C4-2B (cell line): ENCODE results near the gene SMIM9.

Experiments
- CTCF ChIP-seq: fragments of 450-650 bp; conservative IDR thresholded peaks from 2 replicates; pipeline ENCODE4 v1.5.1; 2017; ENCODE audit warnings: mild to moderate bottlenecking
- ZFX ChIP-seq: fragments of 450-650 bp; IDR thresholded peaks from 2 replicates; pipeline ENCODE4 v1.6.1; 2017

DNA sequence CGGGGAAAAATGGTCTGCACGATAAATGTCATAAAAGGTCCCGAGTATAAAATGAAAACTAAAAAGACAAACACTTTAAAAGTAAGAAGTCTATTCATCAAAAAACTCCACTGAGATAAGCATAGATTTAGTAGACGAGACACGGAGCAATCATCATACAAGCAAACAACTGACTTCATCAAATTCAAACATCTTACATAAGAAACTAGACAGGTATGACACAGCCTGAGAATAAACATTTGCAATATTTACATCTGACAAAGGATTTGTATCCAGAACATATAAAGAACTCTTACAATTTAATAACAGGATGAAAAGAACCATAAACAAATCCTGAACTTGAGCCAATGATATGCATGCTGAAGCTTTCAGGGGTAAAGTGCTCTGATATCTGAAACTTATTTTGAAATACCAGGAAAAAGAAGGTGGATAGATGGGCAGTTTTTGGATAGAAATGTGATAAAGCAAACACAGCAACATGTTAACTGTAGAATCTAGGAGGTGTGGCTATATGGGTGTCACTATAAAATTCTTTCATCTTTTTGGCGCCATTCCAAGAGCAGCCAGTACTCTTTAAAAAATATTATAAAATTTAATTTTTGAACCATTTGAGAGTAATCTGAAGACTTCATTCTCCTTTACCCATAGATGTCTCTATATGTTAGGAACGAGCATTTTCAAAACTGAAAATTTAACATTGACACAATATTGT lies 41.2 kb downstream of the SMIM9 start:
- TF ChIP-seq CTCF (no peak), ZFX (no peak)
